ENCODE data around the gene ATF5.

- TF ChIP-seq, protein P1, sequence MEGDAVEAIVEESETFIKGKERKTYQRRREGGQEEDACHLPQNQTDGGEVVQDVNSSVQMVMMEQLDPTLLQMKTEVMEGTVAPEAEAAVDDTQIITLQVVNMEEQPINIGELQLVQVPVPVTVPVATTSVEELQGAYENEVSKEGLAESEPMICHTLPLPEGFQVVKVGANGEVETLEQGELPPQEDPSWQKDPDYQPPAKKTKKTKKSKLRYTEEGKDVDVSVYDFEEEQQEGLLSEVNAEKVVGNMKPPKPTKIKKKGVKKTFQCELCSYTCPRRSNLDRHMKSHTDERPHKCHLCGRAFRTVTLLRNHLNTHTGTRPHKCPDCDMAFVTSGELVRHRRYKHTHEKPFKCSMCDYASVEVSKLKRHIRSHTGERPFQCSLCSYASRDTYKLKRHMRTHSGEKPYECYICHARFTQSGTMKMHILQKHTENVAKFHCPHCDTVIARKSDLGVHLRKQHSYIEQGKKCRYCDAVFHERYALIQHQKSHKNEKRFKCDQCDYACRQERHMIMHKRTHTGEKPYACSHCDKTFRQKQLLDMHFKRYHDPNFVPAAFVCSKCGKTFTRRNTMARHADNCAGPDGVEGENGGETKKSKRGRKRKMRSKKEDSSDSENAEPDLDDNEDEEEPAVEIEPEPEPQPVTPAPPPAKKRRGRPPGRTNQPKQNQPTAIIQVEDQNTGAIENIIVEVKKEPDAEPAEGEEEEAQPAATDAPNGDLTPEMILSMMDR (conservative IDR thresholded peaks at IDR 0.05): no peak
- no peak for TF ChIP-seq ZFX (IDR thresholded peaks at IDR 0.05)
Observed at GRCh38 chr19:49978324-49978723, 49.3 kb downstream of the ATF5 start.
